Endodermal cell (in vitro differentiated cells): ENCODE data around the gene ZNF462. TPM values are rescaled to one million over a fixed set of nuclear protein-coding genes. Genes with fewer than 3 reads are reported as not detected.

Source experiments
- DNase-seq: peaks from one replicate; pipeline ENCODE4 v3.0.0-alpha.2; 2017
- H3K27ac ChIP-seq: 2 replicates; pipeline ENCODE4 v1.5.1; 2013; ENCODE audit warnings: mild to moderate bottlenecking, low read depth, low read length, moderate library complexity
- H3K27me3 ChIP-seq: 2 replicates; pipeline ENCODE4 v1.6.1; 2013; ENCODE audit warnings: mild to moderate bottlenecking, low read length, moderate library complexity; ENCODE audit not compliant: insufficient read depth, control insufficient read depth, poor library complexity, severe bottlenecking
- H3K36me3 ChIP-seq: 2 replicates; pipeline ENCODE4 v1.7.0; 2013; ENCODE audit warnings: mild to moderate bottlenecking, low read length, moderate library complexity; ENCODE audit not compliant: control insufficient read depth, insufficient read depth
- H3K4me1 ChIP-seq: one replicate; pipeline ENCODE4 v1.7.0; 2013; ENCODE audit warnings: low read length; ENCODE audit not compliant: control insufficient read depth, insufficient read depth
- H3K4me3 ChIP-seq: 2 replicates; pipeline ENCODE4 v1.5.1; 2013; ENCODE audit warnings: mild to moderate bottlenecking, low read length, moderate library complexity
- H3K9ac ChIP-seq: 2 replicates; pipeline ENCODE4 v1.6.1; 2013; ENCODE audit warnings: mild to moderate bottlenecking, low read length, moderate library complexity; ENCODE audit not compliant: poor library complexity, severe bottlenecking; ENCODE audit errors: extremely low read depth
- H3K9me3 ChIP-seq: 2 replicates; pipeline ENCODE4 v1.6.1; 2013; ENCODE audit warnings: mild to moderate bottlenecking, low read length, moderate library complexity; ENCODE audit not compliant: control insufficient read depth
- H3K27ac Mint-ChIP-seq: 2 replicates; pipeline ENCODE4 v1.8.0; 2020; ENCODE audit warnings: mixed read lengths
- H3K27me3 Mint-ChIP-seq: 2 replicates; pipeline ENCODE4 v1.8.0; 2021; ENCODE audit warnings: mild to moderate bottlenecking, mixed read lengths; ENCODE audit not compliant: insufficient read depth
- H3K36me3 Mint-ChIP-seq: 2 replicates; pipeline ENCODE4 v1.8.0; 2020; ENCODE audit warnings: low read depth, mixed read lengths
- H3K4me1 Mint-ChIP-seq: 2 replicates; pipeline ENCODE4 v1.8.0; 2020; ENCODE audit warnings: mixed read lengths
- H3K4me3 Mint-ChIP-seq: 2 replicates; pipeline ENCODE4 v1.8.0; 2020; ENCODE audit warnings: mild to moderate bottlenecking, moderate library complexity, mixed read lengths
- H3K9me3 Mint-ChIP-seq: 2 replicates; pipeline ENCODE4 v1.8.0; 2020; ENCODE audit warnings: mild to moderate bottlenecking, mixed read lengths
- CTCF ChIP-seq: fragments of 200-600 bp; sonication (generic); conservative IDR thresholded peaks from 2 replicates; pipeline ENCODE4 v1.5.0; 2021; ENCODE audit warnings: antibody characterized with exemption, mild to moderate bottlenecking
- whole genome bisulfite sequencing, 2 experiments: methylation state at CpG; one replicate each; pipeline versions ENCODE4 v1.1.5 to v1.1.7; 2013; ENCODE audit warnings: missing lambda C conversion rate in 2 of 2, mixed read lengths in 1 of 2; ENCODE audit not compliant: insufficient coverage in 1 of 2, insufficient read length in 1 of 2; 5-methylcytosine and 5-hydroxymethylcytosine counted together
- total RNA-seq, 2 donors: library from RNA; stranded (reverse); fragmentation: NEBNext Ultra II Directional in 1 of 2; extraction: Animal tissue kit (Norgen Biotek cat#: 25700) in 1 of 2; gene quantifications; 2 replicates in 1 of 2; 3 replicates in 1 of 2; pipeline ENCODE4 v1.2.1, GENCODE V29; 2021

ZNF462 gene
- total RNA-seq, 2 donors from 2014 or later: 68.2 to 88.4 TPM

GRCh38 chr9:106835840-106836239 lies 27.1 kb upstream of the ZNF462 start:
- TF ChIP-seq CTCF: no peak
- no peak overlapping the region for H3K9ac ChIP-seq
- Mint-ChIP-seq H3K4me3 (no peak overlapping the region), H3K4me1 (no peaks in the 10 kb centered on the region), H3K36me3 (no peaks in the 10 kb centered on the region), H3K9me3 (peaks cover 15% of the 10 kb centered on the region), H3K27me3 (peaks cover 3% of the 10 kb centered on the region), H3K27ac (no peak overlapping the region)
- H3K27ac ChIP-seq: no peak overlapping the region
- H3K4me3 ChIP-seq: no peak overlapping the region
- no peaks in the 10 kb centered on the region for H3K4me1 ChIP-seq
- H3K27me3 ChIP-seq: no peaks in the 10 kb centered on the region
- H3K36me3 ChIP-seq: no peaks in the 10 kb centered on the region
- DNase-seq: no peak
- H3K9me3 ChIP-seq: peaks cover 9% of the 10 kb centered on the region
- 88 to 100% methylated on average over 1 to 2 of the region's 2 CpGs for WGBS, 2 experiments

GRCh38 chr9:106843371-106843770 lies 19.6 kb upstream of the ZNF462 start:
- no peaks in the 10 kb centered on the region for H3K27me3 Mint-ChIP-seq
- no peaks in the 10 kb centered on the region for H3K36me3 Mint-ChIP-seq
- no peak overlapping the region for H3K27ac ChIP-seq
- no peak overlapping the region for H3K4me3 Mint-ChIP-seq
- H3K9ac ChIP-seq: no peak overlapping the region
- no peaks in the 10 kb centered on the region for H3K9me3 ChIP-seq
- no peak for DNase-seq
- TF ChIP-seq CTCF: no peak
- H3K4me3 ChIP-seq: no peak overlapping the region
- WGBS, 2 experiments: 93 to 100% methylated on average over 1 of the region's 1 CpG
- H3K9me3 Mint-ChIP-seq: no peaks in the 10 kb centered on the region
- H3K4me1 Mint-ChIP-seq: no peaks in the 10 kb centered on the region
- no peaks in the 10 kb centered on the region for H3K36me3 ChIP-seq
- no peak overlapping the region for H3K27ac Mint-ChIP-seq
- no peaks in the 10 kb centered on the region for H3K27me3 ChIP-seq
- H3K4me1 ChIP-seq: no peaks in the 10 kb centered on the region

DNA sequence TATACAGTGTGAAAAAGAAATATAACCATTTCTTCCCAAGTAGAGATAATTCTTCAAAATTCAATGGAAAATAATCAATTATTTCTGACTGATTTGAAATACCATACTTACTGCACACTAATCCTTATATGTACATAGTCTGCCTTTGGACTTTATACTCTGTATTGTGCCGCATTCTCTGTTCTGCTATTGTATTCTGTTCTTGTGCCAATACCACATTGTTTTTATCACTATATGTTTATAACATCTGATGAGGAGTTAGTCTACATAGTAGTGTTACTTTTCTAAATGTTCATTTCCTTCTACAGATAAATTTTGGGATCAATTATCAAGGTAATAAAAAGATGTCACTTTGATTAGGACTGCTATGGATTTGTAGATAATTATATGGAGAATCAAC lies 16.7 kb upstream of the ZNF462 start:
- DNase-seq: no peak
- no peak overlapping the region for H3K27ac ChIP-seq
- H3K9me3 Mint-ChIP-seq: no peaks in the 10 kb centered on the region
- H3K4me1 Mint-ChIP-seq: no peaks in the 10 kb centered on the region
- no peak overlapping the region for H3K4me3 Mint-ChIP-seq
- no peak overlapping the region for H3K27ac Mint-ChIP-seq
- no peak for TF ChIP-seq CTCF
- WGBS, 2 experiments: 86 to 100% methylated on average over 1 of the region's 1 CpG
- no peak overlapping the region for H3K4me3 ChIP-seq
- no peaks in the 10 kb centered on the region for H3K36me3 Mint-ChIP-seq
- no peaks in the 10 kb centered on the region for H3K4me1 ChIP-seq
- H3K36me3 ChIP-seq: no peaks in the 10 kb centered on the region
- no peaks in the 10 kb centered on the region for H3K27me3 Mint-ChIP-seq
- H3K9me3 ChIP-seq: no peaks in the 10 kb centered on the region
- no peak overlapping the region for H3K9ac ChIP-seq
- H3K27me3 ChIP-seq: no peaks in the 10 kb centered on the region
